GM12873 (cell line): ENCODE data around the gene NBEAL2.

Experiments used
- CTCF ChIP-seq: IDR thresholded peaks from 2 replicates; pipeline ENCODE4 v1.5.1; 2012; ENCODE audit warnings: low read depth, mild to moderate bottlenecking, moderate library complexity, low read length, control low read depth; ENCODE audit not compliant: insufficient read depth; ENCODE audit errors: missing control alignments

NBEAL2 gene

DNA sequence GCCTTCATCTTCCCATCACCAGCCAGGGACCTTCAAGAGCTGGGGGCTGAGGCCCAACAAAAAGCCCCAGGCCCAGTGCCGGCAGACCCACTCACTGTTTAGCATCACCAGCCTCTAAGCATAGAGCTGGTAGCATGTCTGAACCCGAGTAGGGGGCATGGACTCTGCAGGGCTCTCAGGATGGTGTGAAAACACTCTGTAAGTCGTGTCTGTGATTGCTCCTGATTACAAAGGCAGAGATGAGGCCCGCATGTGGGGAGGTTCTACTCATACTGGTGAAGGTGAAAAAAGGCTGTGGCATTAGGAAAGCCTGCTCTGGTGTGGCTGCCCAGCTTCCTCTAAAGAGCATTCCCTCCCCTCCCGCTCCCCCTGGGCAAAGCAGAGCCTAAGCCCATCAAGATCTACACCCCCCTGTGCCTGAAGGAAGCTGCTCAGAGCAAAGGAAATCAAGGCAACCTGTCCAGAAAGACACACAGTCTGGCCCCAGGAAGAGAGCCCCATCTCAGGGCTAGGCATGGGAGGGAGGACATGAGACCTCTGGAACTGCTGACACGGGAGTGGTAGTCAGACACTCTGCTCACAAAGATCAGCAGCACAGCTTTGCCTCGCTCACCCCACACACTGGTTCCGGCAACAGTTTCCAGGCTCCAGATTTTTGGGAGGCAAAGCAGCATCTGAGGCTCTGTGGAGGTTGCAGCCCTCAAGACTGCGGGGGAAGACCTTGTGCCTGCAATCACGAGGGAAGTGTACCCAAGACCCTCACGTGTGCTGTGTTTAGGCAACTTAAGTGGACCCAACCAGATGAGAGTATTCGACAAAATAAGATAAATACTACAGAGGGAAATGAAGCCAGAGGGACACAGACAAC, 39.7 kb upstream of the NBEAL2 start:
- TF ChIP-seq CTCF: no peak

GRCh38 chr3:46942076-46942475, 37.4 kb upstream of the NBEAL2 start:
- no peak for TF ChIP-seq CTCF

DNA sequence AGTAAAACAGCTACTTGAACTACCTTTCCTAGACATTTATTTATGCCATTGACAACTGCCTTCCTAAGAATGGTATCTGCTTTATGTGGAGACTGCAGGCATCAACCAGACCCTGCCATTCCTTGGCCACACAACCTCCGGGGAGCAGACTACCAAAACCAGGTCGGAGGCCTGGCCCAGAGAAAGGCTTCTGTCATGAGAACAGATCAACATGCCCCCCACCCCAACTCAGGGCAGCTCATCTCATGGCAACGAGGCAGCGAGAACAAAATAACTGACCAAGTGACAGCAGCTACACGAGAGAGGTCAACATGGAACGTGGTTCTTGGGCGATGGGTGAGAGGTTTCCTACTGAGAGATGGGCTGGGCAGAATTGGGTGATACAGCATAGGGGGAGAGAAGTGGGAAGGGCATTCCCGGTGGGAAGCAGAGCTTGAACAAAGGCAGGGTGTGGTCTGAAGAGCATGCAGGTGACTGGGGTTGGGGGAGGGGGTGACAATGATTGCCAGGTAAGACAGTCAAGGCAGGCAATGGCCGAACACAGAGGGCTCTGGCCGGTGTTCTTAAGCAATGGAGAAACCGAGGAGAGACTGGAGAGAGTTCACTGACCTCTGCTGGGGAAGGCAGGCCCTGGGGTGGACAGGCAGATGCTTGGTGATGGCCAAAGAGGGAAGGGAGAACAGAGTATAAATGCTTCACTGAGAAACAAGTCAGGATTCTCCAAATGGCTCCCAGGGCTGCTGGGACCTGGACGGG, 36.8 kb upstream of the NBEAL2 start:
- TF ChIP-seq CTCF: no peak

- no peak for TF ChIP-seq CTCF
Observed at GRCh38 chr3:46943237-46944187, 36.0 kb upstream of the NBEAL2 start.

GRCh38 chr3:46944191-46944590, 35.3 kb upstream of the NBEAL2 start:
- TF ChIP-seq CTCF: no peak

GRCh38 chr3:46946416-46946815, 33.0 kb upstream of the NBEAL2 start:
- TF ChIP-seq CTCF: no peak
